ENCODE measurements around the gene CDH16.

Gene CDH16

DNA sequence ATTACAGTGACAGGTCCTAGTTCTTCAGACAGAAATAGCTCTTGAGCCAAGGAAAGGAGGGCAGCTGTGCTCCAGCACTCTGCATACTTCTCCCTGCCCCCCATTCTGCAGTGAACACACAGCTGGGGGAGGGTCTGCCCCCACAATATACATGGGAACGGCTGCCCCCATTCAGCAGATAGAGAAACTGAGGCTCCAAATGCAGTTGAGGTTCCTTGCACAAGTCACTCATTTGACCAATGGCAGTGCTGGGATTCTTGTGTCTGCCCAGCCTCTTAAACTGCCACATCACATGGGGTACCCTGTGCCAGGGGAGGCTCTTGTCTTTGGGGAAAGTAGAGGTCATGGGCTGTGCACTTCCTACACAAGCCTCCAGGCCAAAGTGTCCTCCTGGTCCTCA, 49.3 kb downstream of the CDH16 start:
- peaks cover 11% of the 10 kb centered on the region for H3K27me3 Mint-ChIP-seq
- H3K27ac Mint-ChIP-seq: no peak overlapping the region

GRCh38 chr16:66863707-66864106, 55.0 kb downstream of the CDH16 start:
- Mint-ChIP-seq H3K4me1 (no peaks in the 10 kb centered on the region), H3K9me3 (no peaks in the 10 kb centered on the region), H3K27ac (no peak overlapping the region), H3K4me3 (no peak overlapping the region), H3K27me3 (no peaks in the 10 kb centered on the region)
- ATAC-seq (no peak), DNase-seq (no peak)

More for the DNA sequence above, 49.3 kb downstream of the CDH16 start:
- Mint-ChIP-seq H3K4me3 (no peak overlapping the region), H3K4me1 (peaks cover 31% of the 10 kb centered on the region), H3K9me3 (no peaks in the 10 kb centered on the region)
- no peak for DNase-seq
- ATAC-seq: no peak

DNA sequence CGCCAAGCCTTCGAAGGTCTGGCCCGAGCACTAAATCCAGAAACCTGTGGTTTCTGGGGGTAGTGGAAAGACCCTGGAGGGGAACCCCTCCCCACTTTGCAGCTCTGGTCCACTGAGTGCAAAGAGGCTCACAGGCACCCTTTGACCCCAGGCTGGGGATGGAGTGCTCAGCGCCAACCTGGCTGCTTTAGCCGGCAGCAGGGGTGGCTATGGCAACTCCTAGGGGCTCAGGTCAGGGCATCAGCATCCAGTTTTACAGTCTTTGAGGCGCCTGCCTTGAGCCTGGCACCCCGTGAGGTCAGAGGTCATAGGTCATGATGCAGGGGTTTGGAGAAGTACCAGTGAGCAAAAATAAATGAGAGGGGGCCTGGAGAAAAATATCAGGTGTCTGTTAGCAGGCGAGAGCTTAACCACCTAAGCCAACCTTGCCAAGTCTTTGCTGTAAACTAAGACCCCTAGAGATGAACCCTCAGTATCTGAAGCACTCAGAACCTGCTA, 56.6 kb downstream of the CDH16 start:
- DNase-seq: no peak
- Mint-ChIP-seq H3K9me3 (no peaks in the 10 kb centered on the region), H3K4me3 (no peak overlapping the region), H3K27me3 (no peaks in the 10 kb centered on the region), H3K4me1 (no peaks in the 10 kb centered on the region), H3K27ac (no peak overlapping the region)
- no peak for ATAC-seq

DNA sequence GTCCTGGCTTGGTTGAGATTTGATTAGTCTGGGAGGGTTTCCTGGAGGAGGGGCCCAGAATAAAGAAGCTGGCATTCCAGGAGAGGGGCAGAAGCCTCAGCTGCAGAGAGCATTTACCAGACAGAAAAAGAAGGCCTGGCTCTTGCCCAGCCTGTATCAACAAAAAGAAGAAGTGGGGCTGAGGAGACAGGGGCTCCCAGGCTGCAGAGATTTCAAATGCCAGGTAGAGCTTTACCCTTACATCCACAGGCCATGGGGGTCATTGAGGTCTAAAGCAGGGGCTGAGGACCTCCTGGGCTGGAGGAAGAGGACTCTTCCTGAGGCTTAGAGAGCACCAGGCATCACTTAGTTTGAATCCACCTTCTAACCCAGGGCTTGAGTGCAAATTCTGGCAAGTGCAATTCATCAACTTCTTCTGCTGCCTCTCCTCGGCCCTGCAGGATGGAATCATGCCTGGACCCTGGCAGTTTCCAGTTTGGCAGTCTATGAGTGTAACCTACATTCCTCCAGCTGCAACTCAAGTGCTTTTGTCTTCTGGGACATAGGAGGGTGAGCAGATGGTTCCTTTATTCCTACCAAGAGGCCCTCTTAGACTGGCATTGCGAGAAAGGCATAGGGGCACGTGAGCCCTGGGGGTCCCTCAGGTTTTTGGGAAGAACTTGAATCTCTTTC, 59.2 kb downstream of the CDH16 start:
- no peak for ATAC-seq
- no peaks in the 10 kb centered on the region for H3K4me1 Mint-ChIP-seq
- no peaks in the 10 kb centered on the region for H3K27me3 Mint-ChIP-seq

GRCh38 chr16:66858740-66859396, 59.8 kb downstream of the CDH16 start:
- Mint-ChIP-seq H3K4me3 (no peak overlapping the region), H3K27ac (no peak overlapping the region), H3K27me3 (no peaks in the 10 kb centered on the region), H3K4me1 (no peaks in the 10 kb centered on the region), H3K9me3 (no peaks in the 10 kb centered on the region)
- ATAC-seq (no peak), DNase-seq (no peak)

More for the DNA sequence above, 59.2 kb downstream of the CDH16 start:
- no peak for DNase-seq
- Mint-ChIP-seq H3K9me3 (no peaks in the 10 kb centered on the region), H3K27ac (no peak overlapping the region), H3K4me3 (no peak overlapping the region)

Data from stimulated activated naive CD8-positive, alpha-beta T cell treated with anti-CD3 and anti-CD28 coated beads, Interleukin-15, amount 100 ng/mL, for 72 hours (primary cell).